Lower leg skin (tissue), 4 donors: ENCODE measurements around the gene LEFTY1. TPM values are rescaled to one million over a fixed set of nuclear protein-coding genes. Genes with fewer than 3 reads are reported as not detected.

ENCODE experiments used
- DNase-seq, 2 donors: peaks; one replicate each; pipeline ENCODE4 v3.0.0-alpha.2; 2019; ENCODE audit warnings: low spot score in 2 of 2
- H3K4me3 ChIP-seq: fragments of 200-600 bp; sonication (generic); 2 replicates; pipeline ENCODE4 v1.5.1; 2017; ENCODE audit warnings: mild to moderate bottlenecking, low read depth; ENCODE audit not compliant: poor library complexity, severe bottlenecking
- CTCF ChIP-seq, 3 donors: fragments of 450-650 bp; IDR thresholded peaks; one replicate each; pipeline ENCODE4 v1.5.1; 2016; ENCODE audit warnings: antibody characterized with exemption in 3 of 3, mild to moderate bottlenecking in 3 of 3, moderate library complexity in 2 of 3
- POLR2A ChIP-seq, 2 donors: fragments of 450-650 bp; IDR thresholded peaks; one replicate each; pipeline ENCODE4 v1.6.1; 2016 to 2017; ENCODE audit warnings: antibody characterized with exemption in 2 of 2, mild to moderate bottlenecking in 1 of 2, moderate library complexity in 1 of 2
- WGBS, 2 donors: methylation state at CpG; one replicate each; pipeline ENCODE4 v1.1.5; 2018; 5-methylcytosine and 5-hydroxymethylcytosine counted together
- intact Hi-C: fragments of 100-400 bp; cut with DNase I; formaldehyde crosslinking; loops from one replicate; pipeline ENCODE4 v1.15.0; 2023; ENCODE audit warnings: low total_unique reads
- total RNA-seq, 4 donors: library from RNA; depleted of rRNA; stranded (reverse); fragments of >200 nt; gene quantifications; one replicate each; pipeline ENCODE4 v1.1.0, GENCODE V29; 2016

The LEFTY1 gene
- total RNA-seq, 4 donors from 2014 or later = 0.19 to 1.2 (median 0.39) TPM; not detected in 1

GRCh38 chr1:225918280-225918679 is 29.3 kb upstream of the LEFTY1 start:
- no peak for TF ChIP-seq CTCF (IDR thresholded peaks at IDR 0.05)
- DNase-seq = no peak
- intact Hi-C loops = no loop called here
- 93 to 95% methylated on average over 4 of the region's 4 CpGs for WGBS, 2 donors
- H3K4me3 ChIP-seq = no peak overlapping the region

- no peak for DNase-seq
- WGBS, 2 donors = 63 to 64% methylated on average over 5 of the region's 5 CpGs
- no peak overlapping the region for H3K4me3 ChIP-seq
- intact Hi-C loops = no loop called here
- TF ChIP-seq CTCF (IDR thresholded peaks at IDR 0.05) = no peak
- no peak for TF ChIP-seq POLR2A (IDR thresholded peaks at IDR 0.05)
Measured at GRCh38 chr1:225917536-225917935, 28.6 kb upstream of the LEFTY1 start.

- DNase-seq = no peak
- TF ChIP-seq POLR2A (IDR thresholded peaks at IDR 0.05) = no peak
- no peak for TF ChIP-seq CTCF (IDR thresholded peaks at IDR 0.05)
- no peak overlapping the region for H3K4me3 ChIP-seq
- 73 to 78% methylated on average over 3 of the region's 3 CpGs for WGBS, 2 donors
- intact Hi-C loops = no loop called here
Measured at GRCh38 chr1:225917101-225917500, 28.2 kb upstream of the LEFTY1 start.

GRCh38 chr1:225915538-225915991 is 26.6 kb upstream of the LEFTY1 start:
- TF ChIP-seq CTCF (IDR thresholded peaks at IDR 0.05) (no peak), POLR2A (IDR thresholded peaks at IDR 0.05) (no peak)
- WGBS, 2 donors = 55 to 67% methylated on average over 7 of the region's 7 CpGs
- intact Hi-C loops = no loop called here
- no peak for DNase-seq
- no peak overlapping the region for H3K4me3 ChIP-seq

GRCh38 chr1:225914947-225915346 is 26.0 kb upstream of the LEFTY1 start:
- no peak overlapping the region for H3K4me3 ChIP-seq
- intact Hi-C loops = no loop called here
- TF ChIP-seq POLR2A (IDR thresholded peaks at IDR 0.05) (no peak), CTCF (IDR thresholded peaks at IDR 0.05) (no peak)
- DNase-seq = no peak
- WGBS, 2 donors = 89 to 90% methylated on average over 6 of the region's 6 CpGs

GRCh38 chr1:225914391-225914790 is 25.4 kb upstream of the LEFTY1 start:
- H3K4me3 ChIP-seq = no peak overlapping the region
- WGBS, 2 donors = 86 to 91% methylated on average over 6 of the region's 6 CpGs
- DNase-seq = no peak
- intact Hi-C loops = no loop called here
- no peak for TF ChIP-seq POLR2A (IDR thresholded peaks at IDR 0.05)
- TF ChIP-seq CTCF (IDR thresholded peaks at IDR 0.05) = no peak
